HG03460 (cell line): ENCODE measurements around the gene TMC2.
A peak's percentile ranks its signal among the peaks of the same experiment; 100 is the strongest.

ENCODE experiments used
- ATAC-seq: cut with Tn5 transposase; IDR thresholded peaks from one replicate; pipeline ENCODE4 v1.9.1; 2021; ENCODE audit not compliant: unreplicated experiment

TMC2 gene

DNA sequence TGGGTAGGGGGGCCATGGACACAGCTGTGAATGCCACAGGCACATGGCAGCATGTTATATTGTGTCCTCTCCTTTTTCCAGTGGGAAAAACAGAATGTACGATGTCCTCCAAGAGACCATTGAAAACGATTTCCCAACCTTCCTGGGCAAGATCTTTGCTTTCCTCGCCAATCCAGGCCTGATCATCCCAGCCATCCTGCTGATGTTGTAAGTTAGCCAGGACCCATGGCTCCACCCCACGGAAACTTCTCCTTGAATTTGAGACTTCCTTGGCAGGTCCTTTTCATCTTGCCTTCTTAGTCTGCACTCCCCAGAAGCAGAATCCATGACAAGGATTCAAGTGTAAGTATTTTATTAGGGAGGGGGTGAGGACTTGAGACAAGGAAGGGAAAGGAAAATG, 87.8 kb downstream of the TMC2 start:
- no peak for ATAC-seq

DNA sequence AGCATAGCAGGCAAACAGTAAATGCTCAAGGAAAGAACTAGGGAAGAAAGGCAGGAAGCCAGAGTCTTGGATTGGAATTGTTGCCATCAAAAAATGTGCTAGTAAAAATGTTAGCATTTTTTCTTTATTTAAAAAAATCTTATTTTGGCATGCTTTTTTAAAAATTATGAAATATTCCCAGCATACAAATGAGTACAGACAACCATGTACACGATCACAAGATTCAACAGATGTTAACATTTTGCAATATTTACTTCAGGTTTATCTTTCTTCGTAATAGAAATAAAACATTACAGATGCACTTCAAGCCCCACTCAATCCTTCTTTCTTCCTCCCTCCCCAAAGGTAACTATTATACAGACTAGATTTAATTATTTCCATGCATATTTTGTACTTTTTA, 88.7 kb downstream of the TMC2 start:
- ATAC-seq: no peak

DNA sequence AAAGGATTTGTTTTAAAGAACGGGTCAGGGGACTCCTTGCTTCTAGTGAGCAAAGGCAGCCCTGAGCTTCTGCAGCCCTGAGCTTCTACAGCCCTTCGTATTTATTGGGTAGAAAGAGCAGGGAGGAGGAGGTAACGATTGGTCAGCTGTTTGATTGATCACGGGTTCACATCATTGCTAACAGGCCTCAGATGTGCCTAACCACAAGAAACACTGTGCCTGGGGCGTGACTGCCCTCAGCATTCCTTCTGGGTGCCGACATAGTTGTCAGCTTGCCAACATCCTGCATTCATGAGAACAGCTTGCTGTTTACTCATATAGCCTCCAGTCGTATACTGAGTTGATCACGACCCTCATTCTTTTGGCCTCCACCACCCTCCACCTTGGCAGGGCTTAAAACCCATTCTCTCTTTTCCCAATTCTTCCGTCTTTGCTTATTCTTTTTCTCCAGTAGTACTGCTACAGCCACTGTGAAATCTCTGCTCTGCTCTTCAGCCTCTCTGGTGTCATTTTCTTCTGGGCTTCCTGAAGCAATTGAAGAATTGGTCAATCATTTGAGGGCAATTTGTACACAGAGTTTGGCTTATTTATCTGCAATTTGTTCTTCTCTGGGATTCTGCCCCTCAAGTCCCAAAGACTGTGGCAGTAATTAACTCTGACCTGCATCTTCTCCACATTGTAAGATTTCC, 90.6 kb downstream of the TMC2 start:
- ATAC-seq: no peak

DNA sequence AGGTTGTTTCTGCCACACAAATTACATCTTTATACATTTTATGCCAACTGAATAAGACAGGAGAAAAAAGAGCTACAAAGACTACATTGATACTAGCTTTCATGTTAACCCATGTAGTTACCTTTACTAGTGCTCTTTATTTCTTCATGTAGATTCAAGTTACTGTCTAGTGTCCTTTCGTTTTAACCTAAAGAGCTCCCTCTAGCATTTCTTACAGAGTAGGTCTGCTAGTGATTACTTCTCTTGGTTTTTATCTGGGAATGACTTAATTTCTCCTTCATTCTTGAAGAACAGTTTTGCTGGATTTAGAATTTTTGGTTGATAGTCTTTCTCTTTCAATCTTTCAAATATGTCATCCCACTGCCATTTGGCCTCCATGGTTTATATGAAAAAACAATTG, 94.9 kb downstream of the TMC2 start:
- ATAC-seq: no peak

DNA sequence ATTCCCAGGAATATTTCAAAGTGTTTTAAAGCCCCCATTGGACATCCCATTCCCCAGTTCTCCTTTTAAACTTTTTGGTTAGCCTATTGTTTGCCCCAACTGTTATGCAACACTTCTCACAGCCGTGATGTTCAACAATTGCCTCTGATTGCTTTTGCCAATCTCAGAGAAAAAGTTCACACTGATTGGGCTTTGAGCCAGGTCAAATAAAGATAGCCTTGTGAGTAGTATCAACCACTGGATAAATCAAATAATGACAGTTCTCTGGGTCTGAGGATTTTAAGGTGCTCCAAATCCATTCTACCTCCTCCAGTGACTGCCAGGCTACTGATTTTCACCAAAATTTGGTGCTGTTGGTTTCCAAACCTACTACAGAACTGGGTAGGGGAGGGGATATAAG, 97.0 kb downstream of the TMC2 start:
- no peak for ATAC-seq

DNA sequence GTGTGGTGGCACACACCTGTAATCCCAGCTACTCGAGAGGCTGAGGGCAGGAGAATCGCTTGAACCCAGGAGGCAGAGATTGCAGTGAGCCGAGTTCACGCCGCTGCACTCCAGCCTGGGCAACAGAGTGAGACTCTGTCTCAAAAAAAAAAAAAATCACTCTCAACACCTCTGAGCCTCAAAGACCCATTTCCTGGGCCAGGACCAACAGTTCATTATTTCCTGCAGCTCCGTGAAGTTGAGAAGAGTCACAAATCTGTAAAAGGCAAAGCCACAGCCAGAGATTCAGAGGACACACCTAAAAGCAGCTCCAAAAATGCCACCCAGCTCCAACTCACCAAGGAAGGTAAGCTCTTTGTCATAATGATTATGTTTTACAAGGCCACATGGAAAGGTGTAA, 100.9 kb downstream of the TMC2 start:
- ATAC-seq: no peak

DNA sequence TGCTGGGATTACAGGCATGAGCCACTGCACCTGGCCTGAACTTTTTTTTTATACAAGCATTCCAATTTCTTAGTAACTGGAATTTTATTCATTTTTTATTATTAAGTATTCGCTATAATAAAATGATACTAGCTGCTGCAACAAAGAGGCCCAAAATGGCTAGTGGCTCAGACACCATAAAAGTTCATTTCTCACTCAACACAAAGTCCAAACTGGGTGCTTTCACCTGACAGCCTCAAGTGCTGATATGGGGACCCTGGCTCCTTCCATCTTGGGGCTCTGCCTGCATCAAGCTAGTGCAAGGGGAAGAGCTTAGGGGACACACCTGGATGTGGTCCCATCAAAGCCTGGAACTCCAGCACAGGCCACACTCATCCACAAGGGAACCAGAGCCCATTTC, 103.9 kb downstream of the TMC2 start:
- ATAC-seq: no peak

DNA sequence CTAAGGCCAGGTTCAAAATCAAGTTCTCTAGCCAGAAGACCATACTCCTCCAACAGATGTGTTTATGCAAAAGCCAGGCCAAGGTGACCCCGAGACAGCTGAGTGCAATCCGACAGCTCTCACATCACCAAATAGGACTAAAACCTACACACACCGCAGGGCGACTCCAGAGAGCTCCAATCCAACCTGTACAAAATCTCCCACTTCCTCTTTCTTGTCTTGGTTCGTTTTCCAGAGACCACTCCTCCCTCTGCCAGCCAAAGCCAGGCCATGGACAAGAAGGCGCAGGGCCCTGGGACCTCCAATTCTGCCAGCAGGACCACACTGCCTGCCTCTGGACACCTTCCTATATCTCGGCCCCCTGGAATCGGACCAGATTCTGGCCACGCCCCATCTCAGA, 104.5 kb downstream of the TMC2 start:
- ATAC-seq: no peak

DNA sequence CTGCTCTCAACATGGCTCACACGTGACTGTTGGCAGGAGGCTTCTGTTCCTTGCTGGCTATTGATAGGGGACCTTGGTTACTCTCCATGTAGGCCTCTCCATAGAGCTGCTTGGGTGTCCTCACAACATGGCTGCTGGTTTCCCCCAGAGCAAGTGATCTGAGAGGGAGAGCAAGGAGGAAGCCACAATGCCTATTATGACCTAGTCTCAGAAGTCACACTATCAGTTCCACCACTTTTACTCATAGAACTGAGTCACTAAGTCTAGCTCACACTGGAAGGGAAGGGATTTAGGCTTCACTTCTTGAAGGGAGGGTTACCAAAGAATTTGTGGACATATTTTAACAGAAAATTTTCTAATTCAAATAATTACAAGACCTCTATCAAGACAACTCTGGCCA, 107.3 kb downstream of the TMC2 start:
- ATAC-seq: no peak

DNA sequence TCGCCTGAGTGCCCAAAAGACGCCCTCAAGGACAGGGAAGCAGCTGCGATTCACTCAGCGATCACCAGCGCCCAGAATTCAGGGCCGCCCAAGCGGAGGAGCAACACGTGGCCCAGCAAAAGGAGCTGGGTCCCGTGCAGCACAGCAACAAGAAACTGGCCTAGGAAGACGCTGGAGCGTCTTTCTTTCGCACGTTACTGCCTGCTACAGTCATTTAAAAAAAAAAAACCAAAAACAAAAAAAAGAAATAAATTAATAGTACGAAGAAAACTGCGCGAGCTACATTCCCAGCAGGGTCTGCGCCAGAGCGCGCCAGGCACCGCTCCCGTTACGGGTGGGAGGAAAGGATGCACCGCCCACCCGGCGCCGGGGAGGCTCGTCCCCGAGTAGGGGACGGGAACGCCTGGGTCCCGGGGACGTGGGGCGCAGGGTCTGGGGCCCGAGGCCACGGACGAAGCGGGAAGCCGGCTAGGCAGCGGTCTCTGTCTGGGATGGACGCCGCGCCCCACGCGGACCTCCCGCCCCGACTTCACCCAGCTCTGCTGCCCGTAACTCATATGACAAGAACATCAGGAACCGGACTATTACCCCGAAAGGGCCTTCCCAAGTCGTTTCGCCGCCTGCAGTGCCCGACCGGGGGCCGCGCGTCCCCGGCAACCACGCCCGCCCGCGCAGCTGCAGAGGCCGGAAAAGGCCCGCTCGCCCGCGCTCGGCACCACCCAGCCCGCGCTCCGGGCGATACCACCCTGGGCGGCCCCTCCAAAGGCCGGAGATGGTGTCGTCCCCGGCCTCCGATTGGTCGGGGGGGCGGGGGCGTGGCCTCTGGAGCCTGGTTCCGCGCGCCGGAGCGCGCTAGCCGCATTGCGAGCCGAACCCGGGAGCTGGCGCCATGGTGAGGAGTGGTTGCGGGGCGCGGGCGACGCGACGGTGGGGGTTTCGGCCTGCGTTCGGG, 115.7 kb downstream of the TMC2 start, which contains the start of gene NOP56:
Gene NOP56, plus strand, starts transcription at position 861 of the 952 bp plus-strand sequence. Its CDS starts 29 bp downstream, at position 890.
- peak; percentile 80 for ATAC-seq

DNA sequence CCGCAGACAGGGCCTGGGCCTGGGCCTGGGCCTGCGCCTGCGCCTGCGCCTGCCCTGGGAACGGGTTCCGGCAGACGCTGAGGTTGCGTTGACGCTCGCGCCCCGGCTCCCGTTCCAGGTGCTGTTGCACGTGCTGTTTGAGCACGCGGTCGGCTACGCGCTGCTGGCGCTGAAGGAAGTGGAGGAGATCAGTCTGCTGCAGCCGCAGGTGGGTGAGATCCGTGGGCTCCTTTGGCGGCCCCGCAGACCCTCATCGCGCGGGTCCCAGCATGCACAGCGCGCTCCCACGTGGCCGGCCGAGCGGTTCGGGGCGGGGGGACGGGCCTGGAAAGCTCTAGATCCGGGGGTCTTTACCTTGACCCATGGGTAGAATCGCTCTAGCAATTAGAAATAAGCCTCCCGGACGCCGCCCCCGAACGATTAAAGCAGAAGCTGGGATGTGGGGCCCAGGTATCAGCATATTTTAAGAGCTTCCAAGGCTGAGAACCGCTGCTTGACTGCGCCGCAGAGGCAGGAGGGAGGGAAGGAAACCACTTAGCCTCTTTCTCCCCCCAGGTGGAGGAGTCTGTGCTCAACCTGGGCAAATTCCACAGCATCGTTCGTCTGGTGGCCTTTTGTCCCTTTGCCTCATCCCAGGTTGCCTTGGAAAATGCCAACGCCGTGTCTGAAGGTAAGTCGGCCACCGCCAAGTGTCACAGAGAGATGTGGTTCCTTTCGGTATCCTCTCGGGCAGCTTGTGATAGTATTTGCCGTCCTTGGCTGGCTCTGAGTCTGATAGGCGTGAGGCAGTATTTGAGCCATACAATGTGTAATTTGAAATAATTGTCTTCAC, 116.6 kb downstream of the TMC2 start:
- peak; percentile 43 for ATAC-seq

DNA sequence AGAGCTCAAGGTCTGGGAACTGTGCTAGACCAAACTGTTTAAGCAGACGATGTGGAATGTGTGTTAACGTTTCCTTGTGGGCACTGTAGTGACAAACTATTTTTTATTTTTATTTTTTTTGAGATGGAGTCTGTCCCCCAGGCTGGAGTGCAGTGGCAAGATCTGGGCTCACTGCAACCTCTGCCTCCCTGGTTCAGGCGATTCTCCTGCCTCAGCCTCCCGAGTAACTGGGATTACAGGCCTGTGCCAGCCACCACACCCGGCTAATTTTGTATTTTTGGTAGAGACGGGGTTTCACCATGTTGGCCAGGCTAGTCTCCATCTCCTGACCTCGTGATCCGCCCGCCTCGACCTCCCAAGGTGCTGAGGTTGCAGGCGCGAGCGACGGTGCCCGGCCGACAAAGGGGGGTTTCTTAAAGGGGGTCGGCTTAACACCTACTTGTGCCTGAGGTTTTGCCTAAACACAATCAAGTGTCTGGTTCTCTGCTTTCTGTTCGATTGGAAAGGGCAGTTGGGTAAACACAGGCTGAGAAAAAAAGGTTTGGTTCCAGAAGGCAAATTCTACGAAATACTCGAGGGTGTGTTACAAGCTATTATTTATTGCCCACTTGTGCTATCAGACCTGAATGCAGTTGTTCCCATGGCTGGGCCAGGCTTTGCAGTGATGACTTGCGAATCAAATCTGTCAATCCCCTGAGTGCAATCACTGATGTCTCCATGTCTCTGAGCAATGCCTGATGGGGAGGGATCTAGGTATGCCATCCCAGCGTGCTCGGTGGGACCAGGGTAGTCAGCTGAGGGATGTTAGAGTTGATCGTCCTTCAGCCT, 117.4 kb downstream of the TMC2 start:
- no peak for ATAC-seq

DNA sequence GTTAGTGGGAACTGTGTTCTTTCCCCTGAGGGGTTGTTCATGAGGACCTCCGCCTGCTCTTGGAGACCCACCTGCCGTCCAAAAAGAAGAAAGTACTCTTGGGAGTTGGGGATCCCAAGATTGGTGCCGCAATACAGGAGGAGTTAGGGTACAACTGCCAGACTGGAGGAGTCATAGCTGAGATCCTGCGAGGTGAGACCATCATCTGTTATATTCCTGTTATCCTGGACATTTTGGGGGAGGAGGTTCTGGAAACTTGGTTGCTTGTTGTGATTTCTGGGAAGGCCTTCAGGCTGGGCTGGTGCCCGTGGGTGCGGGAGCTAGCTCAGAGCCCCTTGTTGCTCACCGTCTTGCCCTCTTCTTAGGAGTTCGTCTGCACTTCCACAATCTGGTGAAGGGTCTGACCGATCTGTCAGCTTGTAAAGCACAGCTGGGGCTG, 118.0 kb downstream of the TMC2 start:
- no peak for ATAC-seq

DNA sequence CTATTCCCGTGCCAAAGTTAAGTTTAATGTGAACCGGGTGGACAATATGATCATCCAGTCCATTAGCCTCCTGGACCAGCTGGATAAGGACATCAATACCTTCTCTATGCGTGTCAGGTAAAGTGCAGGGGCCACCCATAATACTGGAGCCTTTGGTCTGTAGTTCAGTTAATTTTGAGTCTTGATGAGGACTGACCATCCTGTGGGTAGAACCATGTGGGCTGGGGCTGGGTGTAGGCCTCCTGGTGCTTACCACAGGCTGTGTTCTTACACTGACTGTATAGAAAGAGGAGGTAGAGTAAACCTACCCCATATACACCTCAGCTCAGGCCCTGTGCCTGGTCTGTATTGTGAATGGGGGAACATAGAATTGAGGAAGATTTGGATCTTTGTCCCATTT, 118.5 kb downstream of the TMC2 start:
- no peak for ATAC-seq

DNA sequence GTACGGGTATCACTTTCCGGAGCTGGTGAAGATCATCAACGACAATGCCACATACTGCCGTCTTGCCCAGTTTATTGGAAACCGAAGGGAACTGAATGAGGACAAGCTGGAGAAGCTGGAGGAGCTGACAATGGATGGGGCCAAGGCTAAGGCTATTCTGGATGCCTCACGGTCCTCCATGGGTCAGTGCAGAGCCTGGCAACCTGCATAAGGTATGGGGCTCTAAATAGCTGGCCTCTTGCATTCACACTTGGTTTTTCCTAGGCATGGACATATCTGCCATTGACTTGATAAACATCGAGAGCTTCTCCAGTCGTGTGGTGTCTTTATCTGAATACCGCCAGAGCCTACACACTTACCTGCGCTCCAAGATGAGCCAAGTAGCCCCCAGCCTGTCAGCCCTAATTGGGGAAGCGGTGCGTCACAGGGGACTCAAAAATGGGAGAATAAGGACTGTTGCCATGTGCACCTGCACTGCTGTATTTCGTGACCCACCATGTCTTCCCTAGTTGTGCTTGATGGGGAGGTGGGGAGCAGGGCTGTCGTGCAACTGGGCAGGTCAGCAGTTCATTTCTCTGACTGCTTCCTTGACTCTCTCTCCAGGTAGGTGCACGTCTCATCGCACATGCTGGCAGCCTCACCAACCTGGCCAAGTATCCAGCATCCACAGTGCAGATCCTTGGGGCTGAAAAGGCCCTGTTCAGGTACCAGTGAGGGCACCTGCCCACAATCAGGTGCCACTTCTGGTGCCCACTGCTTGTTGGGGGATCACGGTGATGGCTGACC, 119.2 kb downstream of the TMC2 start:
- no peak for ATAC-seq

DNA sequence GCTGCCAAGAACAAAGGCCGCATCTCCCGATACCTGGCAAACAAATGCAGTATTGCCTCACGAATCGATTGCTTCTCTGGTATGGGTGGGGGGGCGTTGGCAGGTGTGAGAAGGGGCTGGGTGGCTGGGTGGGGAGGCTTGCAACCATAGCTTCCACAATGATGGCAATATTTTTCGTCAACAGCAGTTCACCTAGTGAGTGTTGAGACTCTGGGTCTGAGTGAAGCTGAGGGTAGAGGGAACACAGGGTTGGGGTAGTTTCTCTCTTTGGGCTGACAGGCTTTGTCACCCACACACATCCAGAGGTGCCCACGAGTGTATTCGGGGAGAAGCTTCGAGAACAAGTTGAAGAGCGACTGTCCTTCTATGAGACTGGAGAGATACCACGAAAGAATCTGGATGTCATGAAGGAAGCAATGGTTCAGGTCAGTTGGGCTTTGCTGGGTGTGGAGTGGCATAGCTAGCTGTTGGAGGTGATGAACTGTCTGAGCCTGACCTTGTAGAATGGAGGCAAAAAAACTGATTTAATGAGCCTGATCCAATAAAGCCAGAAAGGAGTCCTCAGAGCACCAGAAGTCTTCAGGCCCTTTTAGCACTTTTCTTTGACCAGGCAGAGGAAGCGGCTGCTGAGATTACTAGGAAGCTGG, 120.2 kb downstream of the TMC2 start:
- no peak for ATAC-seq

DNA sequence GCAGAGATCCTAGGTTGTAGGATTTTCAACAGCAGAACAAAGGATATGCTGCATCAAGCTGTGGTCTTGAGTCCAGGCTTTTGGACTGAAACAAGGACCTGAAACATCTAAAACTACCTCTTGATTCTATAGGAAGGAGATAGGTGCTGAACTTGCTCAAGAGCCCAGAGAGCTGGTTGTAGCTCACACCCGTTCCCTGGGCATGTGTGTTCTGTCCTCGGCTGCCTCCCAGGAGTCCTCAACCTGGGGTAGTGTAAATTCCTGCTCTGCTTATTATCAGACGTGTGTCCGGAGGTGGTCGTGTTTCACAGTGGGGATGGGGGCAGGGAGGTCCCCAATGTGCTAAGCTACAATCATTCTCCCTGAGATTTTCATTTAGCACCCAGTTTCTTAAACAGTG, 120.9 kb downstream of the TMC2 start:
- ATAC-seq: no peak

DNA sequence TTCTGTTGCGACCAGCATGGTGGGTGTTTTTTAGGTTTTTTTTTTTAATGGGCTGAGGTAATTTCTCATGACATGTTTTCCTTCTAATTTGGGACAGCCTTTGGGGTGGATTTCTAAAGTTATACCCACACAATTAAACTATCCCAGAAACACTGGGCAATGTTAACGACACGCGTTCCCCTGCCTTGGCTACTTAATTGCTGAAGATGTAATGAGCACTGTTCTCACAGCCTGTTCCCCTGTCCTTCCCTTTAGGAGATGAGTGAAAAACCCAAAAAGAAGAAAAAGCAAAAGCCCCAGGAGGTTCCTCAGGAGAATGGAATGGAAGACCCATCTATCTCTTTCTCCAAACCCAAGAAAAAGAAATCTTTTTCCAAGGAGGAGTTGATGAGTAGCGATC, 121.3 kb downstream of the TMC2 start:
- no peak for ATAC-seq
